Smooth muscle cell (in vitro differentiated cells): Measurements from ENCODE around the gene RPTOR. TPM values are rescaled to one million over a fixed set of nuclear protein-coding genes. Genes with fewer than 3 reads are reported as not detected.

Experiments
- DNase-seq: peaks from one replicate; lab custom pipeline; 2025; ENCODE audit not compliant: unreplicated experiment; lab: John Stamatoyannopoulos, UW
- H2AFZ ChIP-seq: fragments of 200-600 bp; sonication (generic); 2 replicates; pipeline ENCODE4 v1.6.0; 2016; ENCODE audit warnings: antibody characterized with exemption, low read depth, mild to moderate bottlenecking
- H3F3A ChIP-seq: fragments of 200-600 bp; sonication (generic); 2 replicates; pipeline ENCODE4 v1.6.0; 2017; ENCODE audit warnings: antibody characterized with exemption, low read depth
- H3K27ac ChIP-seq: fragments of 200-600 bp; sonication (generic); 2 replicates; pipeline ENCODE4 v1.5.1; 2016; ENCODE audit warnings: low read depth, mild to moderate bottlenecking
- H3K27me3 ChIP-seq: fragments of 200-600 bp; sonication (generic); 2 replicates; pipeline ENCODE4 v1.6.1; 2016; ENCODE audit warnings: low read depth, mild to moderate bottlenecking
- H3K36me3 ChIP-seq: fragments of 200-600 bp; sonication (generic); 2 replicates; pipeline ENCODE4 v1.5.1; 2016; ENCODE audit warnings: low read depth
- H3K4me1 ChIP-seq: fragments of 200-600 bp; sonication (generic); 2 replicates; pipeline ENCODE4 v1.5.1; 2016; ENCODE audit warnings: low read depth
- H3K4me2 ChIP-seq: fragments of 200-600 bp; sonication (generic); 2 replicates; pipeline ENCODE4 v1.6.0; 2016; ENCODE audit warnings: mild to moderate bottlenecking
- H3K4me3 ChIP-seq: fragments of 200-600 bp; sonication (generic); 2 replicates; pipeline ENCODE4 v1.5.1; 2016; ENCODE audit warnings: mild to moderate bottlenecking
- H3K79me2 ChIP-seq: fragments of 200-600 bp; sonication (generic); 2 replicates; pipeline ENCODE4 v1.6.0; 2016; ENCODE audit warnings: low read depth, mild to moderate bottlenecking
- H3K9ac ChIP-seq: fragments of 200-600 bp; sonication (generic); 2 replicates; pipeline ENCODE4 v1.6.0; 2016; ENCODE audit warnings: low read depth
- H3K9me3 ChIP-seq: fragments of 200-600 bp; sonication (generic); replicated peaks from 2 replicates; pipeline ENCODE4 v1.5.1; 2016; ENCODE audit warnings: low read depth
- H4K20me1 ChIP-seq: fragments of 200-600 bp; sonication (generic); 2 replicates; pipeline ENCODE4 v1.6.0; 2016; ENCODE audit warnings: low read depth
- CTCF ChIP-seq: fragments of 200-600 bp; sonication (generic); IDR thresholded peaks from 2 replicates; pipeline ENCODE4 v1.5.1; 2017; ENCODE audit warnings: borderline replicate concordance, mild to moderate bottlenecking, antibody characterized with exemption; ENCODE audit not compliant: insufficient read depth, poor library complexity, severe bottlenecking
- WGBS: methylation state at CpG from one replicate; pipeline ENCODE4 v1.1.7; 2016; ENCODE audit warnings: low lambda C conversion rate; 5-methylcytosine and 5-hydroxymethylcytosine counted together
- polyA plus RNA-seq: library from polyadenylated mRNA; unstranded; fragments of >200 nt; fragmentation: Nextera tagmentation; extraction: Ambion mirVana; gene quantifications from 2 replicates; pipeline ENCODE4 v1.2.1, GENCODE V29; 2016
- total RNA-seq: library from RNA; depleted of rRNA; stranded (reverse); fragments of >200 nt; gene quantifications from 2 replicates; pipeline ENCODE4 v1.2.3, GENCODE V29; 2014

The RPTOR gene
- total and polyA plus RNA-seq, 2 experiments from 2014 or later: 10.6 to 12.2 TPM

GRCh38 chr17:80870401-80870800 is 325.8 kb downstream of the RPTOR start:
- peaks cover 6% of the 10 kb centered on the region for H3F3A ChIP-seq
- no peak for TF ChIP-seq CTCF
- H3K4me2 ChIP-seq: no peak overlapping the region
- H3K79me2 ChIP-seq: no peaks in the 10 kb centered on the region
- no peaks in the 10 kb centered on the region for H3K36me3 ChIP-seq
- H4K20me1 ChIP-seq: peaks cover 2% of the 10 kb centered on the region
- peaks cover 14% of the 10 kb centered on the region for H3K4me1 ChIP-seq
- H3K9ac ChIP-seq: no peak overlapping the region
- no peak for DNase-seq
- H3K27me3 ChIP-seq: no peaks in the 10 kb centered on the region
- H3K27ac ChIP-seq: no peak overlapping the region
- H2AFZ ChIP-seq: no peak overlapping the region
- H3K9me3 ChIP-seq: no peaks in the 10 kb centered on the region
- WGBS: 74% methylated on average over 8 of the region's 8 CpGs
- H3K4me3 ChIP-seq: no peak overlapping the region

DNA sequence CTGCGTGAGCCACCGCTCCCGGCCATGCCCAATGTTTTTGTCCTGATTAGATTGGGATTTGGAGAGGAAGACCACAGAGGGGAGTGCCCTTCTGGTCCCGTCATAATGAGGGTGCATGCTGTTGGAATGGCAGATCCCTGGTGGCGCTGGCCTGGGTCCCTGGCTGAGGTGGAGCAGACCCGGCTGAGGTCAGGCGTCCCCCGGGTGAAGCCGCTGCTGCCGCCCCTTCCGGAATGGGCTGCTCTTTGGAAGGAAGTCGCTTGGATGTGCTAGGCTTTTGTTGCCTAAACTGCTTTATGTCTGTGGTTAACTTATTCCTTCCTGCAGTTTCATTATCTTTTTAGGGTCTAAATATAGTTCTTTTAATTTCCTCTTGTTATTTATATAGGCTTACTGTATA is 326.7 kb downstream of the RPTOR start:
- Histone ChIP-seq H3K9me3 (no peaks in the 10 kb centered on the region), H3K9ac (no peak overlapping the region), H3K4me3 (no peak overlapping the region), H3K27ac (no peak overlapping the region), H3K79me2 (no peaks in the 10 kb centered on the region), H3F3A (peaks cover 6% of the 10 kb centered on the region), H2AFZ (no peak overlapping the region), H3K4me2 (no peak overlapping the region), H3K36me3 (no peaks in the 10 kb centered on the region), H3K27me3 (no peaks in the 10 kb centered on the region), H4K20me1 (peaks cover 2% of the 10 kb centered on the region), H3K4me1 (peaks cover 14% of the 10 kb centered on the region)
- 88% methylated on average over 12 of the region's 12 CpGs for WGBS
- TF ChIP-seq CTCF: no peak
- DNase-seq: no peak

GRCh38 chr17:80872001-80872500 is 327.4 kb downstream of the RPTOR start:
- peaks cover 6% of the 10 kb centered on the region for H3F3A ChIP-seq
- H3K4me3 ChIP-seq: no peak overlapping the region
- peaks cover 14% of the 10 kb centered on the region for H3K4me1 ChIP-seq
- no peaks in the 10 kb centered on the region for H3K79me2 ChIP-seq
- no peak for DNase-seq
- H3K36me3 ChIP-seq: no peaks in the 10 kb centered on the region
- no peak overlapping the region for H3K4me2 ChIP-seq
- 86% methylated on average over 14 of the region's 14 CpGs for whole genome bisulfite sequencing
- no peak overlapping the region for H2AFZ ChIP-seq
- H3K27ac ChIP-seq: no peak overlapping the region
- TF ChIP-seq CTCF: no peak
- H3K9me3 ChIP-seq: no peaks in the 10 kb centered on the region
- peaks cover 2% of the 10 kb centered on the region for H4K20me1 ChIP-seq
- no peaks in the 10 kb centered on the region for H3K27me3 ChIP-seq
- no peak overlapping the region for H3K9ac ChIP-seq
